22Rv1 (cell line): ENCODE data around the gene CDC42EP4.

Experiments used
- ZFX ChIP-seq: fragments of 450-650 bp; IDR thresholded peaks from 2 replicates; pipeline ENCODE4 v1.6.1; 2017; ENCODE audit warnings: antibody characterized with exemption, borderline replicate concordance
- TF ChIP-seq, protein P1 (sequence below): fragments of 450-650 bp; IDR thresholded peaks from 2 replicates; pipeline ENCODE4 v1.5.1; 2017; ENCODE audit warnings: mild to moderate bottlenecking

DNA sequence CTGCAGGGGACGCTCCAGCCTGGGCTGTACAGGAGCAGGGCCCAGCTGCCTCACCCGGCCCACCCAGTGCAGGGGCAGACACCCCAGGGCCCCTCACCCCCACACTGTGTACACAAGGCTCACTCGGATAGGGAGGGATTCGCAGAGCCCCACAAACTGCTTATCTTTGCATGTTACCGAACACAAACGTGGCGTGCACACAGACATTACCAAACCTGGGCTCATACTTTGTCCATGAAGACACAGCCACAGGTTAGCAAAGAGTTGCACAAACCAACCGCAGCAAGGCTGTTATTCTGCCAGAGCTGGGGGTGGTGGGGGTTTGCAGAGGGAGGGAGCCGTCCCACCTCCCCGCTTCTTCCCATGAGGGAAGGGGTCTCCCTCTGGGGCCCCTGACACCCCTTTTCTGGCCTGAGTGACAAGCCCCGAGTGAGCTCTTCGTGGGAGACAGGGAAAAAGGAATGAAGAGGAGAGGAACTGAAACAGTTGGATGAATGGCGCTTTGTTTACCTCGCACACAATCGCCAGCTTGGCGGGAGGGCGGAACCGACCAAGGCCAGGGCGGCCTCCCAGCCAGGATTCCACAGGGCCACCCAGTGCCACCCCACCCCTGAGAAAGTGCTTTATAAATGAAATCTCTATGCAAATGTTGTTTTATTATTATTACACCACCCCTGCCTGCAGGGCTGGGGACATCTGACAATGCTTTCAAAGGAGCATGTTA lies 49.7 kb downstream of the CDC42EP4 start:
- TF ChIP-seq ZFX, result no peak
- TF ChIP-seq, protein P1, sequence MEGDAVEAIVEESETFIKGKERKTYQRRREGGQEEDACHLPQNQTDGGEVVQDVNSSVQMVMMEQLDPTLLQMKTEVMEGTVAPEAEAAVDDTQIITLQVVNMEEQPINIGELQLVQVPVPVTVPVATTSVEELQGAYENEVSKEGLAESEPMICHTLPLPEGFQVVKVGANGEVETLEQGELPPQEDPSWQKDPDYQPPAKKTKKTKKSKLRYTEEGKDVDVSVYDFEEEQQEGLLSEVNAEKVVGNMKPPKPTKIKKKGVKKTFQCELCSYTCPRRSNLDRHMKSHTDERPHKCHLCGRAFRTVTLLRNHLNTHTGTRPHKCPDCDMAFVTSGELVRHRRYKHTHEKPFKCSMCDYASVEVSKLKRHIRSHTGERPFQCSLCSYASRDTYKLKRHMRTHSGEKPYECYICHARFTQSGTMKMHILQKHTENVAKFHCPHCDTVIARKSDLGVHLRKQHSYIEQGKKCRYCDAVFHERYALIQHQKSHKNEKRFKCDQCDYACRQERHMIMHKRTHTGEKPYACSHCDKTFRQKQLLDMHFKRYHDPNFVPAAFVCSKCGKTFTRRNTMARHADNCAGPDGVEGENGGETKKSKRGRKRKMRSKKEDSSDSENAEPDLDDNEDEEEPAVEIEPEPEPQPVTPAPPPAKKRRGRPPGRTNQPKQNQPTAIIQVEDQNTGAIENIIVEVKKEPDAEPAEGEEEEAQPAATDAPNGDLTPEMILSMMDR, result no peak
